NCI-H748 treated with DMSO at 0.1 percent for 48 hours (cell line): ENCODE data around the gene TMCO4.

ENCODE experiments used
- DNase-seq: peaks from one replicate; lab custom pipeline; 2025; lab: John Stamatoyannopoulos, UW

TMCO4 gene

DNA sequence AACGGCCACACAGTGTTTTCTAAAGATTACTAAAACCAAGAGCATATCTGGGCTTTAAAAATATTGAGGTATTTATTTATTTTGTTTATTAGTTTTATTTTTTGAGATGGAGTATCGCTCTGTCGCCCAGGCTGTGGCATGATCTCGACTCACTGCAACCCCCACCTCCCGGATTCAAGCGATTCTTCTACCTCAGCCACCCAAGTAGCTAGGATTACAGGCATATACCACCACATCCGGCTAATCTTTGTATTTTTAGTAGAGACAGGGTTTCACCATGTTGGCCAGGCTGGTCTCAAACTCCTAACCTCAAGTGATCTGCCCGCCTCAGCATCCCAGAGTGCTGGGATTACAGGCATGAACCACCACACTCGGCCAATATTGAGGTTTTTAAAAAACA lies 23.9 kb downstream of the TMCO4 start:
- DNase-seq: no peak

DNA sequence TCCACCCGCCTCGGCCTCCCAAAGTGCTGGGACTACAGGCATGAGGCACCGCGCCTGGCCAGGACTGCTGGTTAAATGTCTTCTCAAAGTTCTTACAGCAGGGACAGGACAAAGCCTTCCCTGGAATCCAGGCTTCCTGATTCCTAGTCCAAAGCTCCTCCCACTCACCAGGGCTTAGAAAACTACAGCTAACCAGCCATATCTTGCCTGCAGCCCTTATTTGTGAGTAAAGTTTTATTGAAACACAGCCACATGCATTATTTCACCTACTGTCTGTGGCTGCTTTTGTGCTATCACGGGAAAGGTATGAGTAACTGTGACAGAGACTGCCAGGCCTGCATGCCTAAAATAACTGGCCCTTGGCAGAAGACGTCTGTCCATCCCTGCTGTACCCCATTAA lies 24.4 kb downstream of the TMCO4 start:
- no peak for DNase-seq

DNA sequence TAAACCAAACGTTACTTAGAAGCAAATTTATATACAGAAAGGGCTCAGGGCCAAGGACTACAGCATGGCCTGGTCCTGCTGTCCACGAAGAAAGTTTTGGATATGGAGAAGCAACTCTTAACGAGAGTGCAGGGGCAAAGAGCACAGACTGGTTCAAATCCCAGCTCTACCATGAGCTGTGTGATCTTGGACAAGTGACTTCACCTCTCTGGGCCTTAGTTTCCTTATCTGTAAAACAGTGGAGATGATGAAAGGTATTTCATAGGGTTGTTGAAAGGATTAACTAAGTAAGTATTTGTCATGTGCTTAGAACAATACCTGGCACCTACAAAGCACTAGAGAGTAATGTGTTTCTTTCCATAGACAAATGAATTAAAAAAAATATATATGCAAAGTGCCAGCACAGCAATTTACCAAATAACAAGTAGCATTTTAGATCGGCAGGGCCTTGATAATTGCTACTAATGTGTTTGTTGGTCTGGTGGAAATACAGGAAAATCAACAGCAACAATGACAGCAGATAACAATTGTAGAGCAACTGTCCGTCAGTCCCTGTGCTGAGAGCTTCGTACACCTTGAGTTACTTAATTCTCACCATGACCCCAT lies 25.4 kb downstream of the TMCO4 start:
- no peak for DNase-seq

DNA sequence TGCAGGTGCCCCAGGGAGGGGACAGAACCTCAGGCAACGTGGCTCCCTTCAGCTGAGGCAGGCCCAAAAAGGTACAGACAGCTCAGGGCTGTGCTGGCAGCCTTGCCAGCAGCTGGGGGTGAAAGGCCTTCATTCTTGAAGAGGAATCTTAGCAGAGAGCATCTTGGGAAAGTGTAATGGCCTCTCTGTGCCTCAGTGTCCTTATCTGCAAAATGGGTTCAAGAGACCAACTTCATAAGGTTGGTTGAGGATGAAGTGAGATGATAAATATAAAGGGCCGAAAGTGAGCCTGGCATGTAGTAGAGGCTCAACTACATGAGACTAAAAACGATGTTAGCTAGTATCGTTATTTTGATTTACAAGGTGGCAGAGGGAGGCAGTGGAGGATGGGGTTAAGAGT lies 26.2 kb downstream of the TMCO4 start:
- no peak for DNase-seq

DNA sequence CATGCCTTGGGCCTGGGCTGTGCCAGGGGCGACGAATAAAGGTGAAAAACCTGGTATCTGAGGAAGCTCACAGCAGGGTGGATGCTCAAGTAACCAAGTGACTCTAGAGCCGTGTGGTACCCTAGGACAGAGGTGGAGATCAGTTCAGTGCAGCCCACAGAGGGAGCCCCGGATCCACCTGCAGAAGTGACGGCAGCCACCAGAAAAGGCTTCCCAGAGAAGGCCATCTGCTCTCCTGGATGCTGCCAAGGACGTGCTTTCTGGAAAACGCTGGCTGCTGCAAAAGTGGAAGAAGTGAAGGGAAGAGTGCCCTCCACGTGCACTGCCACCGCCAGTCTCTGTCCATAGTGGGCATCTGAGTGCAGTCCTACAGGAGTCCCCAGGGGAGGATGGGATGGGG lies 27.7 kb downstream of the TMCO4 start:
- DNase-seq: no peak

DNA sequence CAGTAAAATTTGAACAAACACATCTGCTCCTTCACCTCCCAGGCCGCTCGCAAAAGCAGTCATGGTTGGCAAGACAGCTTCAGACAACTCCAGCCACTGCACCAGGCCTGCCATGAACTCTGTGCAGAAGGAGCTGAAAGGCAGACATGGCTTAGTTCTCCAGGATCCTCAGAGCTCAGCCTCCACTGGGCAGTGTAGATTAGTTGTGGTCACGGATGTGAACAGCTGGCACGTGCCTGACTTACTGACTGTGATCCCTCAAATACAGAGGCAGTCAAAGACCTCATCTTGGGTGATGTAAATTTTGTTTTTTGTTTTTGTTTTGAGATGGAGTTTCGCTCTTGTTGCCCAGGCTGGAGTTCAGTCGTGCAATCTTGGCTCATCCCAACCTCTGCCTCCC lies 28.4 kb downstream of the TMCO4 start:
- no peak for DNase-seq

DNA sequence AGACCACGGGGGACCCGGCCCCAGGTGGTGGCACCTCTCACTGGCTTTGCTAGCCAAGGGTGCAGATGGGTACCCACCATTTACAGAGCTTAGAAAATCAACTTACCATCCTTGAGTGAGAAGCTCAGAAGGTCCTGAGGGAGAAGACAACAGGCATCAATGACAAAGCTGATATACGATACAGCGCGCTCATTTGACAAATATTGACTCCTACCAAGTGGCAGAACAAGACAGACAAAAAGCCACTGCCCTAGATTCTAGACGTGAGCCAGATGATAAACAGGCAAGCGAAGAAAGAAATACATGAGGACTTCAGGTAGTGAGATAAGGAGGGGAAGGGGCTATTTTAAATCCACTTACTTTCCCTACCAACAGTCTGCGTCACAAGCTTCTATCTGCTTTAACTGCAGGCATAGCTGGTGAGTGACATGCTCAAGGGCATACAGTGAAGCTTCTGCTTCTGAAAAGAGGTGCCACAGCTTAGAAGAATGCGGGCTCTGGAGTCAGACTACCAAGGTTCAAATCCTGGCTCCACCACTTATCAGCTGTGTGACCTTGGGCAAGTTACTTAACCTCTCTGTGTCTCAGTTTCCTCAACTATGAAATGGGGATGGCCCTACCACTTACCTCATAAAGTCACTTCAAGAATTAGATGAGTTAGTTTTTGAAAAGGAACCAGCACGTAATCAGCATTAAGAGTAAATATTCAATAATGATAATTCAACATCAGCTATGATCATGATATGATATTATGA lies 29.1 kb downstream of the TMCO4 start:
- DNase-seq: no peak

DNA sequence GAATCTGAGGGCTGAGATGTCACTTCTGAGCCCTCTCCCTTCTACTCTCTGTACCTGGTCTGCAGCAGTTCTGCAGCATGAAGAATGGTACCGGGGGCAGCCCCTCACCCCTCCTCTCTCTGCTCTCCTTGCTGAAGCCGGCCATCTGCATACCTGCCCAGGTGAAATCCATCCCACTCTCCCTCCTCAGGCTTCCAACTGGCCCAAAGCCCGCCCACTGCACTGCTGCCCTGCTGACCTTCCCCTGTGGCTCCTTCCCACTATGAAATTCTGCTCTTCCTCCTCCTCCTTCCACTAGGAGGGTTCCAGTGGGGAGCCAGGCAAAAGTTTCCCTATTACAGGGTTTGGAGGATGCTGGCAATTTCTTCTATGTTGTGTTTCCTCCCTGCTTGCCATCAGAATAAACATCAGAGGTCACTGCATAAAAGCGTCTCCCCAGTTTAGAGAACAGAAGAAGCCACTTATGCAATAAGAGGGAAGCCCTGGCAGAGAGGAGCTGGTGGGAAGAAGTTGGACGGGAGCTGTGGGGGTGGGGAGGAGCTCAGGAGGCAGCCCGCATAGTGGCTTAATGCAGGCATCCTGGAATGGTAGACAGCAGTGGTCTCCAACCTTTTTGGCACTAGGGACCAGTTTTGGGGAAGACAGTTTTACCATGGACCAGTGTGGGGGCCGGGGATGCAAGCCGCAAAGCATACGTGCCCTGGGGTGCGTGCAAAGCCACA lies 30.3 kb downstream of the TMCO4 start:
- DNase-seq: no peak

DNA sequence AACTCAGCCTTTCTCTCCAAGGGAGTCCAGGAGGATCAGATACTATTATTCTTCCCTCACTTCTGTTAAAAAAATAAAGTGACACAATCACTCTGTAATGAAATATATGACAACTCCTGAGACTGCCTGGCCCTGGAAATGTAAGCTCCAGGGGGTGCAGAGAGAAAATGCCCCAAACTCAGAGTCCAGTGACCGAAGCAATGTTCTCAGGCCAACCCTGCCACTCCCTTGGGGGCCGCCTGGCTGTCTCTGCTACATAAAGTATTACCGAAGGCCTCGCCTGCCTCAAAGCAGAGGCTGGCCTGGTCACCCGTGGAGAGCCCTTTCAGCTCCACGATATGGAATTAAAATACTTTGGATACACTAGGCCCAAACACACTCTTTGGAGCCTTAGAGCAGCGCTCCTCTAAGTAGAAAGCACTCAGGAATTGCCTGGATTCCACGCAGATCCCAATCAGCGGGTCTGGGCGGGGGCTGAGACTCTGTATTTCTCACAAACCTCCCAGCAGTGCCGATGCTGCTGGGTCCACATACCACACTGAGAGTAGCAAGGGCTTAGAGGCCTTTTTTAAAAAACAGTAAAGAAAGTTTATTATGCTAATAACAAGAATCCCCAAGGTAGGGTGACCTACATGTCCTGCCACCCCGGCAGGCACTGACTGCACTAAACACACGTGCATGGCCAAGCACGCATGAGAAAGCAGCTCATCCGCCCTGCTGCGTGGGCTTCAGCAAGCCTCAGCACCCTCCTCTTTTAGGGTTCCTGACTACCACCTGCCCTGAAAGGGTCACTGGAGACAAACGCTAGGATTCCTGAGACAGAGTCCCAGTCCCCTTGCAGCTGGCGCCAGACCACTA lies 31.1 kb downstream of the TMCO4 start:
- no peak for DNase-seq

DNA sequence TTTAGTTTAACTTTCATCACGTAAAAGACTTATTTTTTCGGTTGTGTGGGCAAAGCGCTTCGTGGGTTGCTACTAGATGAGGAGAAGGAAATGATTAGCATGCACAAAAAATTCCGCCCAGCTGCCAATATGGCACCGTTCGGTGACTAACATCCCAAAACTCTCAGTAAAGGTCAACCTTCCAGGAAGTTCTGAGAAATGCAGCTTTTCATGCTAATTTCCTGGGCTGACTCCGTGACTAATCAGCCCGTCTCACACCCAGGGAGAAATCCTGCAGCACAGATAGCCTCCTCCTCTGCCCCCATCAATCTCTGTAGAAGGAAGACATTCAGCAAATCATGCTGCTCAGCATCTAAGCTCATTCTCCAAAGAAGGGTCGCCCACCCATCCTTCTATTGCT lies 34.1 kb downstream of the TMCO4 start:
- DNase-seq: no peak

DNA sequence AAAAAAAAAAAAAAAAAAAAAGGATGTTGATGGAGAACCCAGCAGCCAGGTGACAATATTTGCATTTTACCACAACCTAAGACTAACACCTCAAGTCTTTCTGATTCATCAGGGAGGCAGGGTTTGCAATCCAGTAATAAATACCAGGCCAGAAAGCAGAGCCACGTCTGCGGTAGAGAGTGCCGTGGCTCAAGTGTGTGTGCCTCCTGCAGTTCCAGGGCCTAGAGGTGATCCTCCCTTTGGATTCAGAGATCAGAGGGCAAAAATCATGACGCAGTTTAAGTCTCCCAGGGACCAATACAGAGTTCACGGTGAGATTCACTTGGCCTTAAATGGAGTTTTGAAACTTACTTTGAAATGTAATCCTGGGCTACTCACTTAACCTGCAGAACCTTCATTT lies 34.9 kb downstream of the TMCO4 start:
- DNase-seq: no peak

DNA sequence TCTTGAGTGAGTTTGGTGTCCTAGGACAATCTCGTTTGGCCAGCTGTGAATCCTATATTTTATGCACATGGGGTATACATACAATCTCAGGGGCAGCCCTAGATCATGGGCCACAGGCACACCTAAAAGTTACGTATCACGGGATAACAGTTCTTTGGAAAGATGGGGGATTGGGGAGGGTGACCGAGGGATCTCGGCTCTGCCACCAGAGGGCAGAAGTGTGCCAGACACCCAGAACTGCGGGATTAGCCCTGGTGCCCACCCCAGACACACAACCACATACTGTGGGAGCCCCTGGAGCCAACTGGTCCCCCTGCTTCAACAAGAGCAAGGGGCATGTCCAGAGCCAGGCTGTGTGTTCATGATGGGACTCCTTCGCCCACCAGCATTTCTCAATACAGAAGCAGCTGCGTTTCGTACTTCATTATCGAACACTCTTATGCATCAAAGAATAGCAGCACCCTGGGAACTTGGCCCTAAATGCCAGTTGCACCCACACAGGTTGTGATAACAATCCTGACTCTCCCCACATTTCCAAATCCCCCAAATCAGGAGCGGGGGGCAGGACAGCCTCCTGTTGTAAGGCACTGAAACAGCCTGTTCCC lies 37.4 kb downstream of the TMCO4 start:
- peak; percentile 19 for DNase-seq

DNA sequence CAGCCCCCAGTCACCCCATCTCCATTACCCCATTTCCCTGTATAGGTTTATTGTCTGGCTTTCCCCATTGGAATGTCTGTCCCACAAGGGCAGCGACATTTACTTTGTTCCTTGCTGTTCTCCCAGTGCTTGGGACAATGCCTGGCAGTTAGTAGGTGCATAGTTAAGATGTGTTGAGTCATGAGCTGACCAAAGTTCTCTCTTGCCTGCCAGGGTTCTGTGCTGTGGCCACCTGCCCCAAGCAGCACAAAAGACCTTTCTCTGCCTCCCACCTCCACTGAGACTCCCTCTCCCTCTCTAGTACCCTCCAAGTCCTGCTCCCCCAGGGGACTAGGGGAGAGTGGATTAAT lies 40.0 kb downstream of the TMCO4 start:
- DNase-seq: no peak

DNA sequence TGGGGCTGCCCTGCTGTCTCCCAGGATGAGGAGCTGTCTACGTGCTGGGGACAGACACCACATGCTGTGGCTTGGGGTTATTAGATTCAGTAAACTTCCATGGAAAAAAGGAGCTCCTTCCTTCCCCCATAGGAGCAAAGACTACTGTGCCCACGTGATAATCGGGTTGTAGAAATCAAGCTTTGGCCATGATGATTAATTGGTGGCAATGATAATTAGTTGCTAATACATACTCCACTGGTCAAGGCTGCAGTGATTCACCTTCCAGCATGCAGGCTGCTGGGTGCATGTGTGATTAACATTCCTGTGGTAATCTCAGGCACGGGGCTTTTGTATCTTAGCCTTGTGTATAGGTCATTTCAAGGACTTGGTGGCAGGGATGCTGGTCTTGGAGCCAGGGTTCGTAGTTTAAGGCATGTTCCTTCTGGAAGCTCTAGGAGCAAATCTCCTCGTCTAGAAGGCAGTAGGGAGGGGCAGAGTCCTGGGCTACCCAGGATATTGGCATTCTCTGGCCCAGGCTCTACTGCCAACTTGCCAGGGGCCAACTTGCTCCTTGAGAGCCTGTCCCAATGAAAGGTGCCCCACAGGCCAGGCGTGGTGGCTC lies 41.4 kb downstream of the TMCO4 start:
- no peak for DNase-seq

DNA sequence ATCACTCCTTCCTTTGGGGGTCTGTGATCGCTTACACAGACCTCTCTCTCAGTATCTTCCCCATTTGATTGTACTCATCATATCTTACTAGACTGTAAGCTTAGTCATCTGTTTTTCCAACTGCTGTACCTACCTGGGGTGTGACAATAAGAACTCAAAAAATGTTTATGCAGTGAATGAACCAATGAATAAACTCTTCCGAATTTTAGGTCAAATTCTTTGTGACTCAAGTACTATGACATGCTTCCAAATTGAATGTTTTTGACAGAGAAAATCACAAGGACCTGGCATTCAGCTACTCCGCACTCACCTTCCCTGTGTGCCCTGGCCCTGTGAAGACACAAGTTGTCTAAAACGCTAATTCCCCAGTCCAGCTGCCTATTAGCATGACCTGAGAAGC lies 42.1 kb downstream of the TMCO4 start:
- no peak for DNase-seq

DNA sequence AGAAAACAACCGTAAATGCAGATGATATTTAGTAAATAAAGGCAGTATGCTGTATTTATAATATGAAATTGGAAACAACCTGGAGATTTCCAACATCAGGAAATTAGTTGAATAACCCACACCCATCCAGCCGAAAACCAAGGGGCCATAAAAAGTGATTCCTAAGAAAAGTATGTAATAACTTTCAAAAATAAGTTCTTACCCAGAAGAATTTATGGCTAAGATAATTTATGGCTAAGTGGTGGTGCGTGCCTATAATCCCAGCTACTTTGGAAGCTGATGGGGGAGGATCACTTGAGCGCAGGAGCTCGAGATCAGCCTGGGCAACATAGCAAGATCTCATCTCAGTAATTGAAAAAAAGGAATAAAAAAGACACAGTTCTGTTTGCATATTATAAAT lies 43.2 kb downstream of the TMCO4 start:
- DNase-seq: no peak

DNA sequence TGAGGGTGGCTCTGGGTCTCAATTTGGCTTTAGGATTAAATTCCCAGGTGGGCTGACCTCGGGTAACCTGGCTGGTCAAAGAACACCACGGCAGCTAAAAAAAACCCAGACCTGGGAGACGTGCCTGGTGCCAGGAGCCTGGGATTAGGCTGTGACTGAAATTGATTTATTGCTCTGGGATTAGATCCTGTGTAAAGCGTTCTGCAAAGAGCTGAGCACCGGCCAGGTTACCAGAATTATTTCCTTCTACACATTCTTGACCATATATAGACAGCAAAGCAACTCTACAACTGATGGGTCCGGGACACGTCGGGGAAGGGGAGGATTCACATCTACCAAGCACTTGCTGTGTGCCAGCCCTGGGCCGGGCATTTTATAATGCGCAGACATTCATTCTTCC lies 45.2 kb downstream of the TMCO4 start:
- DNase-seq: no peak

DNA sequence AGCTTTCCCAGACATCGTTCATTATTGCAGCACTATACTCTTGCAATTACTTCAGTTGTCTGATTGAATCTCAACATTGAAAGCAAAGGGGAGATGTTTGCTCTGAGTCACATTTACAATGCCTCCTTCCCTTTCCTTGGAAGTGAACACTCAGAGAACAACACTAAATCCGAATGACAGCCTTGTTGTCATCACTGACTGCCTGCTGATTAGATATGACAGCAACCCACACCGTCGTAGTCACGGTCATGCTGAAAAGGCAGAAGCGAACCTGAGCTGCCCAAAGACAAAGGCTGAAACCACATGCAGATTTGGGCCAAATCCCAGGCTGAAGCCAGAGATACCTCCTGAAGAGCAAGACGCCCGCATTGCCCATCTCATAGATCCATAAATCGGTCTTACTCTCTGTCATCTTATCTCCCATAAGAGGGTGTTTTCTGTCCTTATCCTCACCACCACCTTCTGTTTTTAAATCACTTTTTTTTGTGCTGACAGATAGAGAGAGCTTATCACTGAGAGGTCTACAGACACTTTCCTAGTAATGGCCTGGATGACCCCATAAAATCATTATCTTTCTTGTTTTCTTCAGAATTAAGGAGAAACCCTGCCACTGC lies 47.5 kb downstream of the TMCO4 start:
- DNase-seq: no peak

DNA sequence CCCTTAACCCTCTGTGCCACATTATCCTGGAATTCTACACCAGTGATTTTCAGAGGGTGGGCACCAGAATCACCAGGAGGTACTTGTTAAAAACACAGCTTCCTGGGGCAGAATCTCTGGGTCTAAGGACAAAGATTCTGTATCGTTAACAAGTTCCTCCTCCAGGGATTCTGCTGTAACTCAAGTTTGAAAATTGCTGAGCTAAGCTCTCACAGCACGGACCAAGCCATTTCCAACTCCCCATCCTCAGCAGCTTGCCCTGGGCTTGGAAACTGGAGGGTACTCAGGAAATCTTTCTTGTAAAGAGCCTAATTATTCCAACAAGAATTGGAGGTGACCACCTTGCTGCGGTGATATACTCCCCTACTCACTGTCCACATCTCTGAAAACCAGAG lies 48.8 kb downstream of the TMCO4 start:
- no peak for DNase-seq

DNA sequence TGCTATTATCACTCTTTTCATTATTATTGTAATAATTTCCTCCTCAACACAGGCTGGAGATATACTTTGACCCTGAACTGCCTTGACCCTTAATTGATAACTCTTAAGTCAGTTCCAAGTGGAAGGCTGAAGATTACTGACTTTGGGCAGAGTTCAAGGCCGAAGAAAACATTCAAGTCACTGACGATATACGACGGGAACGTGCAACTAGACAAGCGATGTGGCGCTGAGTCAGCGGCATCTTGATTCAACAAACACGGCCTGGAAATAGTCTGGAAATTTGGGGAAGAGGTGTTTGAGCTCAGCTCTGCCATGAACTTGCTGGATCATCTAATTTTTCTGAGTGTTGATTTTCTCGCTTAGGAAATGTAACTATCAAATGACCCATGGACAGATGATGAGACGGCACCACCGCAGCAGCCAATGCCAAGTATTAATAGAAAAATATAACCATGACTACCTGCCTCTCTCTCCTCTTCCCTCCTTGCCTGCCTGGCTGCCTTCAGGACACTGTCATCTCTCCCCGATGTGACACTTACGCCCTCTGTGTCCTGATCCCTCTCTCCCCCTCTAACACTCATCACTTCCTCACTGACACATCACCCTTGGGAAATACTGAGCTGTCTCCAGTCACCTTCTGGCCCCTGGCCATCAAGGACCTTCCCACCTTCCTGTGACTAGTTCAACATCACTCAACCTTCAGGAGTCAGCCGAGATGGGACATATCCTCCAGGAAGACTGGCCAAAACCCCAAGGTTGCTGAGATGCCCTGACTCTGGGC lies 49.4 kb downstream of the TMCO4 start:
- no peak for DNase-seq

DNA sequence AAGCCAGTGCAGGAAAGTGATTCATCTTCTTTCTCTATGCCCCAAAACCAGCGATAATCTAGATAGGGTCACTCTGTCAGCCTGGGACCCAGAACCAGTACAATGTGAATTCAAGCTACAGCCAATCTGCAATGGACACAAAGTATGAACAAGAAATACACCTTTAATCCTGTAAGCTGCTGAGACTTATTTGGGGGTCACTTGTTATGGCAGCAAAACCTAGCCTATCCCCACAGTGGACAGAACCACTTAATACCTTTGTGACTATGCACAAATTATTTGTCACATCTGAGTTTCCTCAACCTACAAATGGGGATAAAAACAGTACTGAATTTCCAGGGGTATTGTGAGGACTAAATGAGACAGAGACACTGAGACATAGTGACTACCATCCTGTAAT lies 50.0 kb downstream of the TMCO4 start:
- no peak for DNase-seq
